Karpas-422 (cell line): ENCODE results near the gene KIF6. TPM values are rescaled to one million over a fixed set of nuclear protein-coding genes. Genes with fewer than 3 reads are reported as not detected.

ENCODE experiments used
- DNase-seq: peaks from one replicate; pipeline ENCODE4 v3.0.0-alpha.2; 2015
- H2AFZ ChIP-seq: fragments of 200-600 bp; sonication (generic); 2 replicates; pipeline ENCODE4 v1.6.1; 2014; ENCODE audit warnings: antibody characterized with exemption, low read length, mixed read lengths
- H3K27ac ChIP-seq: fragments of 200-600 bp; sonication (generic); 2 replicates; pipeline ENCODE4 v1.5.1; 2014; ENCODE audit warnings: mild to moderate bottlenecking, low read length, moderate library complexity
- H3K27me3 ChIP-seq: fragments of 200-600 bp; sonication (generic); 2 replicates; pipeline ENCODE4 v1.6.1; 2014; ENCODE audit warnings: low read length, mixed read lengths
- H3K36me3 ChIP-seq: fragments of 200-600 bp; sonication (generic); 2 replicates; pipeline ENCODE4 v1.6.1; 2014; ENCODE audit warnings: low read length, mixed read lengths; ENCODE audit not compliant: insufficient read depth
- H3K4me1 ChIP-seq: fragments of 200-600 bp; sonication (generic); 2 replicates; pipeline ENCODE4 v1.6.1; 2014; ENCODE audit warnings: mild to moderate bottlenecking, low read length, mixed read lengths
- H3K4me2 ChIP-seq: fragments of 200-600 bp; sonication (generic); 2 replicates; pipeline ENCODE4 v1.6.1; 2014; ENCODE audit warnings: low read length, low read depth, mild to moderate bottlenecking; ENCODE audit not compliant: poor library complexity, severe bottlenecking
- H3K4me3 ChIP-seq: fragments of 200-600 bp; sonication (generic); 2 replicates; pipeline ENCODE4 v1.5.1; 2014; ENCODE audit warnings: mild to moderate bottlenecking, antibody characterized with exemption, low read length, mixed read lengths
- H3K79me2 ChIP-seq: fragments of 200-600 bp; sonication (generic); 2 replicates; pipeline ENCODE4 v1.6.1; 2014; ENCODE audit warnings: mild to moderate bottlenecking, low read length, mixed read lengths
- H3K9ac ChIP-seq: fragments of 200-600 bp; sonication (generic); 2 replicates; pipeline ENCODE4 v1.6.0; 2014; ENCODE audit warnings: low read length
- H3K9me2 ChIP-seq: fragments of 200-600 bp; sonication (generic), shearing (Covaris generic); replicated peaks from 2 replicates; pipeline ENCODE4 v1.6.0; 2014; ENCODE audit warnings: mild to moderate bottlenecking, low read length, moderate library complexity; ENCODE audit not compliant: insufficient read depth
- H3K9me3 ChIP-seq: fragments of 300-700, 200-600 bp; sonication (generic); 2 replicates; pipeline ENCODE4 v1.6.1; 2014; ENCODE audit warnings: low read length, mixed read lengths
- H4K20me1 ChIP-seq: fragments of 200-600 bp; sonication (generic); 2 replicates; pipeline ENCODE4 v1.6.1; 2014; ENCODE audit warnings: mild to moderate bottlenecking, antibody characterized with exemption, low read length, low read depth; ENCODE audit not compliant: insufficient read depth
- total RNA-seq: library from RNA; depleted of rRNA; stranded (reverse); fragments of >200 nt; shearing (Covaris generic); gene quantifications from 2 replicates; pipeline ENCODE4 v1.2.3, GENCODE V29; 2014; ENCODE audit warnings: low replicate concordance

Gene KIF6
- total RNA-seq, 1 experiment from 2014 or later: not detected

DNA sequence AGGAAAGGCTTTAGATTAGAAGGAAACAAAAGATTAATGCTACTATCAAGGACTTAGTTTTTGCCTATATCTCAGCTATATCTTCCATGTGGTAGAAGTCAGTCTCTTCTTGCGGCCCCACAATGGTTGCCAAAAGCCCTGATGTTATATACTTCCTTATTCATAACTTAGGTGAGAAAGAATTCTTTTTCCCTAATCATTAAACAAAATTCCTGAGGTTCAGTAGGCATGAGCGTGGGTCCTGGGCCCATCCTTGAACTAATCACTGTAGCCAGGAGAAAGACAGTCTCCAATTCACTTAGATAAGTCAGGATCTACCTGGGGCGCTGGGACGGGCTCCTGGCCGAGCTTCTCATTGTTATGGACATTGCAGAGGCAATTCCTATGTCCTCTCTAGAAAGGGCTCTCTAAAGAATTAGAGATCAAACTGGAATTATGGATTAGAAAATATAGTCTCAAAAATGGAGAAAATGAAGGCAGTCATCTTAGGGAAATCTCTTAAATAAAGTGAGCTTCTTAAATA is 134.3 kb downstream of the KIF6 start:
- H3K79me2 ChIP-seq: no peaks in the 10 kb centered on the region
- no peak for DNase-seq
- no peak overlapping the region for H3K4me2 ChIP-seq
- H4K20me1 ChIP-seq: no peaks in the 10 kb centered on the region
- H2AFZ ChIP-seq: no peak overlapping the region
- no peak overlapping the region for H3K4me3 ChIP-seq
- no peaks in the 10 kb centered on the region for H3K9me3 ChIP-seq
- 0 out of 2 replicates have a peak, but pooled peaks cover 4% of the 10 kb centered on the region for H3K9me2 ChIP-seq
- H3K9ac ChIP-seq: no peak overlapping the region
- no peak overlapping the region for H3K27ac ChIP-seq
- H3K4me1 ChIP-seq: no peaks in the 10 kb centered on the region
- H3K27me3 ChIP-seq: no peaks in the 10 kb centered on the region
- H3K36me3 ChIP-seq: no peaks in the 10 kb centered on the region

DNA sequence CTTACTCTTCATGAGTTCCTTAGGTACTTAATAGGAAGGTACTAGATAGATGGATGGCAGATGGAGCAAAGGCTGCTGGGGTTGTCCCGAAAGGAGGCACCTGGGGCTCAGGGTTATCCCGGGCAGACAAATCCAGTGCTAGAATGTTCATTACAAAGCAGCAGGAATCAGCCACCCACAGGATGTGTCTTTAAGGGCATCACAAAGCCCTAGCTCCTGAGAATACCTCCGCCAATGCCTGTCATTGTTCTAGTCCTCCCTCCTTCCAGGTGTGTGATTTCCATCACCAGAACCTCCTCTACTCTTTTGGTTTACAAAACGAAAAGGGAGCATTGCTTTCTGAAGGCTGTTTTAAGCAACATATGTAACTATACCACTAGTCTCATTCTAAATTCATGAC is 138.1 kb downstream of the KIF6 start:
- Histone ChIP-seq H3K27me3 (no peaks in the 10 kb centered on the region), H4K20me1 (no peaks in the 10 kb centered on the region), H3K9ac (no peak overlapping the region), H3K4me1 (no peaks in the 10 kb centered on the region), H3K4me2 (no peak overlapping the region), H3K79me2 (no peaks in the 10 kb centered on the region), H3K36me3 (no peaks in the 10 kb centered on the region), H3K4me3 (no peak overlapping the region), H3K9me3 (no peaks in the 10 kb centered on the region), H2AFZ (no peak overlapping the region), H3K9me2 (0 out of 2 replicates have a peak, but pooled peaks cover 4% of the 10 kb centered on the region), H3K27ac (no peak overlapping the region)
- DNase-seq: no peak

DNA sequence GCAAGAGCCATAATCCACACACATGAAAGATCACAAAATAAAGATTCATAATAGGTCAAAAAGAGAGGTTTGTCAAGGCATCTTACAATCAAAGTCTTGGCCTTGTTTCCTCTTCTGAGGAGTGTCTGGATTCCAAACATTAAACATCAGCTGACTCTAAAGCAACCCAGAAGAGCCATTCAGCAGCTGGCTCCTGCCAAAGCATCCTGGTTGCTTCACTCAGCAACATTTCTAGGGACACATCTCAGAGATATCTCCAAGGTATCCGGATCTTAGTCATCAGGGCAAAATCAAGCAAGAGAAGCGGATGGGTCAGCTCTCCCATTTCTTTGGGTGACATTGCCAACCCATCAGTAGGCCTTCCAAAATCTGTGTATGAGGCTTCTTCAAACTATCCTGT is 139.6 kb downstream of the KIF6 start:
- Histone ChIP-seq H3K4me1 (no peaks in the 10 kb centered on the region), H3K4me3 (no peak overlapping the region), H3K27ac (no peak overlapping the region), H3K79me2 (no peaks in the 10 kb centered on the region), H3K36me3 (no peaks in the 10 kb centered on the region), H2AFZ (no peak overlapping the region), H3K9me2 (0 out of 2 replicates have a peak, but pooled peaks cover 4% of the 10 kb centered on the region), H4K20me1 (no peaks in the 10 kb centered on the region), H3K4me2 (no peak overlapping the region), H3K27me3 (no peaks in the 10 kb centered on the region), H3K9ac (no peak overlapping the region), H3K9me3 (no peaks in the 10 kb centered on the region)
- DNase-seq: no peak

DNA sequence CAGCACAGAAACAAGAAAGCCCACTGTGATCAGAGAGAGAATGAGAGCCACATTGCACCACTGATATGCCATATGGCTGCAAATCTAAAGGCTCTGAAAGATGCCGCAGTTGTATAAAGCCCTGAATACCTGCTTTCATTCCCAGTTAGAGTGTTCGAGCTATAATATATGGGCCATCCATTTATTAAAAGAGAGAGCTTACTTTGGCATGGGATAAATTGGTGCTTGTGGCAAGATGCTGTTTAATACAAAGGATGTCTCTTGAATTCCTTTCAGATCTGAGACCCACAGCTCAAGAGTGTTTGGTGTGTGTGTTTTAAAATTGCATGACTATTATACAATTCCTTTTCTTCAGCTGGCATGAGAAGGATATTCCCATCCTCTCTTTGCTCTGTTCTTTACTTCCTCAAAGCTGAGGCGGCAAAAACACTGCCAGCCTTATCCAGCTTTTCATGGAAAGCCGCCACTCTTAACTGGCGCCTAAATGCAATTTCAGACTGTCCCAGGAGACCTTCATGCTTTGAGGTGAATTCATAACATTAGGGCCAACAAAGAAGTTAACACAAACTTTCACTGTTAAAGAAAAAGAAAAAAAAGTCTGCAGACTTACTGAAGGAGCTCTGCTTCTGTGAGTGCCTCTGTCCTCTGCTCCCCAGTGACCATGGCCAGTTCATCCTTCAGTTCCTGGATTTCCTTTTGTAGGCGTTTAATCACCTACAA is 147.6 kb downstream of the KIF6 start:
- Histone ChIP-seq H2AFZ (no peak overlapping the region), H4K20me1 (no peaks in the 10 kb centered on the region), H3K27me3 (no peaks in the 10 kb centered on the region), H3K9ac (no peak overlapping the region), H3K4me2 (no peak overlapping the region), H3K36me3 (no peaks in the 10 kb centered on the region), H3K79me2 (no peaks in the 10 kb centered on the region), H3K4me1 (no peaks in the 10 kb centered on the region), H3K4me3 (no peak overlapping the region), H3K9me3 (no peaks in the 10 kb centered on the region), H3K9me2 (no peaks in the 10 kb centered on the region), H3K27ac (no peak overlapping the region)
- no peak for DNase-seq

DNA sequence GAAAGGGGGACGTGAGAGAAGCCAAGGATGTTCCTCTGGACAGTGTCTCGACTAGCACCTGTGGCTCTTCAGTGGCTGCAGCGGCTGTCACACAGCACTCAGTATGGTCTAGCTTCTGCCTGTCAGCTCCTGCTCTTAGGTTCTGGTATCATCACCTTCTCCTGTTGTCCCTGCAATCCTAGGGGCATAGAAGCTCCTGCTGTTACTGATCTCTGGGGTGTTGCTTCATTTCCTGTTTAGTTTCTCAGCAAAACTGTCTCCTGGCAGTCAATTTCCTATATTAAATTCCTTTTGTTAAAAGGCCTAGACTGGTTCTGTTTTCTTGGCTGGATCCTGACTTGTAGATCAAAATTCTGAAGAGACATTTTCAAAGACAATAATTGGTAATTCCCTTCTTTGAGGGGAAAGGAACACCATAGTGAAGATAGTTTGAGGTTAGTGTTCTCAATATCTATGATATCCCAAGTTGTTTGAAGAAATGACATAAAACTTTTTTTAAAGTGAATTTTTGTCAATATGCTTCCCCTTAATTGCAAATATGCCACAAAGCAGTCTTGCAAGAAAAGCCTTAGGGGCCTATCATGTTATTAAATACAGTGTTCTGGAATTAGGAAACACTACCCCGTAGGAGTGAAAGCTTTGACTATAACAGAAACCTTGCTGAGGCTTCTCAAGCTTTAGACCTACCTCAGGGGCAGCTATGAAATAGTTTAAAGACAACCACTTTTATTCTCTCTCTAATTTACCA is 148.5 kb downstream of the KIF6 start:
- Histone ChIP-seq H3K36me3 (no peaks in the 10 kb centered on the region), H3K9me3 (no peaks in the 10 kb centered on the region), H3K9ac (no peak overlapping the region), H3K9me2 (no peaks in the 10 kb centered on the region), H4K20me1 (no peaks in the 10 kb centered on the region), H3K4me1 (no peaks in the 10 kb centered on the region), H3K4me2 (no peak overlapping the region), H3K4me3 (no peak overlapping the region), H3K27me3 (no peaks in the 10 kb centered on the region), H2AFZ (no peak overlapping the region), H3K27ac (no peak overlapping the region), H3K79me2 (no peaks in the 10 kb centered on the region)
- DNase-seq: no peak

DNA sequence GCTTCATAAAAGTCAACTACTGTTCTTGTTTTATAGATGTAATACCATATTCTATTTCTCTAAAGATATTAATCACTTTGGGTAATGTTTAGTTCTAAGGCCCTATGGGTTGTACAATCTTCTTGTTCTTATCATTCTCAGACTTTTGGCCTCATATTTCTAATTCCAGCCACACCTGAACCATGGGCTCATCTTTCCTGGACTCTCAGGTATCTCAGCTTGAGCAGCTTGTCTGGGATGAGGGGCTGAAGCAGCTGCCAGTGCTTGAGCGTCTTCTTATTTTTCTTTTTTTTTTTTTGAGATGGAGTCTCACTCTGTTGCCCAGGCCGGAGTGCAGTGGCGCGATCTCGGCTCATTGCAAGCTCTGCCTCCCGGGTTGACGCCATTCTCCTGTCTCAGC is 150.2 kb downstream of the KIF6 start:
- Histone ChIP-seq H3K79me2 (no peaks in the 10 kb centered on the region), H3K27ac (no peak overlapping the region), H3K4me3 (no peak overlapping the region), H3K9me3 (no peaks in the 10 kb centered on the region), H3K9me2 (no peaks in the 10 kb centered on the region), H3K4me2 (no peak overlapping the region), H2AFZ (no peak overlapping the region), H3K27me3 (no peaks in the 10 kb centered on the region), H4K20me1 (no peaks in the 10 kb centered on the region), H3K9ac (no peak overlapping the region), H3K36me3 (no peaks in the 10 kb centered on the region), H3K4me1 (no peaks in the 10 kb centered on the region)
- no peak for DNase-seq

DNA sequence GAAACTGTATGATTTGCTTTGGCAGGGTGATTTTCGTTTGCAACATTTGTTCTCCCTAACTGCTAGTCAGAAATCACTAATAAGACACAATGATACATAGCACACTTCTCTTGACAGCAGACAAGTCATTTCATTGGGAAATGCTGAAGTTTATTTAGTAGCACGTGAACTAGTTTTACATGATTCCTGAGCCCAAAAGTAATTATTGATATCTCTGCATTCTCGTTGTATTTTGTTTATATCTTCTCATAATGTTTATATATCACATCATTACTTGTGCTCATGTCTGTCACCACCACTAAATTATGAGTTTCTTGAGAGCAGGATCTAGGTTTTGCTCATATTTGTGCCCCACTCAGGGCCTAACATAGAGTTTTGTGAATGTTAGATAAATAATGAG is 151.7 kb downstream of the KIF6 start:
- H3K27me3 ChIP-seq: no peaks in the 10 kb centered on the region
- no peaks in the 10 kb centered on the region for H3K79me2 ChIP-seq
- no peak overlapping the region for H3K4me3 ChIP-seq
- no peak overlapping the region for H3K4me2 ChIP-seq
- no peak overlapping the region for H3K9ac ChIP-seq
- H3K9me3 ChIP-seq: no peaks in the 10 kb centered on the region
- H3K9me2 ChIP-seq: no peaks in the 10 kb centered on the region
- no peak overlapping the region for H2AFZ ChIP-seq
- H4K20me1 ChIP-seq: no peaks in the 10 kb centered on the region
- H3K27ac ChIP-seq: no peak overlapping the region
- no peak for DNase-seq
- no peaks in the 10 kb centered on the region for H3K4me1 ChIP-seq
- no peaks in the 10 kb centered on the region for H3K36me3 ChIP-seq

DNA sequence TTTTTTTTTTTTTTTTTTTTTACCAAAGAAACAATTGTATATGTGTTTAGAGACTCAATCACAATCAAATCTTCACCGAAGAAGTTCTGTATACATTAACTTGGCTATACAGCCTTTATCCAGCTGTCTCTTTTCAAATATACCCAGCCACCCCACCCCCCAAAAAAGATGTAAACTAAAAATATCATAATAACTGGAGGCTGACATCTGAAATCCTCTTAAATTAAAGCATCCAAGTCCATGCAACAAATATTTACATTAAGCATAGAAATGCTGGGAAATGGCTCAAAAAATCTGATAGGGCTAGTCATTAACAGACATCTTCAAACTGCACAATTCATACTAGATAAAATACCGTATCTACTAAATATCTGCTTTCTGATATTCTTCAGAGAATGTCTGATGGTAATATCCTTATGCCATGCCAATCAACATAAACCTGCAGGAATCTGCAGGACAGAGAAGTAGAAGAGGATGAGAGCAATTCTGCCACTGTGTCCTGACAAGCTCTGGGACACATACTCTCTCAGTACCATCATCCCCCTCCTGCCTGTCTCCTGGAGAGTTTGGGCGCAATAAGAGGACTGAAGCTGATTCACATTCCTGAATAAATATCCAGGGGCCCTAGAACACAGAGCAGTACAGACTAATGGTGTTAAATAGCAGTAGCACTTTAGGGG is 152.4 kb downstream of the KIF6 start:
- Histone ChIP-seq H3K27ac (no peak overlapping the region), H3K9me3 (no peaks in the 10 kb centered on the region), H3K4me3 (no peak overlapping the region), H3K27me3 (no peaks in the 10 kb centered on the region), H3K4me2 (no peak overlapping the region), H3K9ac (no peak overlapping the region), H3K9me2 (no peaks in the 10 kb centered on the region), H3K36me3 (no peaks in the 10 kb centered on the region), H2AFZ (no peak overlapping the region), H3K4me1 (no peaks in the 10 kb centered on the region), H4K20me1 (no peaks in the 10 kb centered on the region), H3K79me2 (no peaks in the 10 kb centered on the region)
- DNase-seq: no peak
